NAMALWA (cell line): Measurements from ENCODE around the gene TP53BP1.
"Not testable (repeated sequence)": the region's sequence is repeated elsewhere in the genome, so short reads cannot be mapped to it uniquely, and the experiment has no call there.

Experiments
- DNase-seq: peaks from one replicate; pipeline ENCODE4 v3.0.0-alpha.2; 2015; ENCODE audit warnings: low spot score

Gene TP53BP1

GRCh38 chr15:43492673-43493601 lies at the start of gene TP53BP1:
TP53BP1 (minus strand) TSS chr15:43493156; CDS start chr15:43493043, 113 bp downstream.
- peak; percentile 98 for DNase-seq

- DNase-seq: no peak
Measured at GRCh38 chr15:43541785-43542184, 48.8 kb upstream of the TP53BP1 start.

- DNase-seq: no peak
Measured at GRCh38 chr15:43538091-43538490, 45.1 kb upstream of the TP53BP1 start.

GRCh38 chr15:43534897-43535296 lies 41.9 kb upstream of the TP53BP1 start:
- no peak for DNase-seq

GRCh38 chr15:43532826-43533225 lies 39.9 kb upstream of the TP53BP1 start:
- DNase-seq: not testable (repeated sequence)

- DNase-seq: no peak
Measured at GRCh38 chr15:43531018-43531670, 38.2 kb upstream of the TP53BP1 start.

GRCh38 chr15:43529587-43530345 lies 36.8 kb upstream of the TP53BP1 start:
- no peak for DNase-seq

GRCh38 chr15:43529141-43529540 lies 36.2 kb upstream of the TP53BP1 start:
- DNase-seq: no peak

GRCh38 chr15:43528542-43529007 lies 35.6 kb upstream of the TP53BP1 start:
- no peak for DNase-seq

GRCh38 chr15:43527802-43528541 lies 35.0 kb upstream of the TP53BP1 start:
- DNase-seq: no peak

- no peak for DNase-seq
Measured at GRCh38 chr15:43527016-43527801, 34.3 kb upstream of the TP53BP1 start.

GRCh38 chr15:43526261-43526930 lies 33.4 kb upstream of the TP53BP1 start:
- no peak for DNase-seq

GRCh38 chr15:43525131-43525530 lies 32.2 kb upstream of the TP53BP1 start:
- no peak for DNase-seq

GRCh38 chr15:43524254-43524845 lies 31.4 kb upstream of the TP53BP1 start:
- DNase-seq: peak; percentile 41

GRCh38 chr15:43523646-43524045 lies 30.7 kb upstream of the TP53BP1 start:
- no peak for DNase-seq

- DNase-seq: no peak
Measured at GRCh38 chr15:43522247-43522646, 29.3 kb upstream of the TP53BP1 start.

GRCh38 chr15:43521419-43521818 lies 28.5 kb upstream of the TP53BP1 start:
- DNase-seq: no peak

GRCh38 chr15:43520138-43520537 lies 27.2 kb upstream of the TP53BP1 start:
- DNase-seq: no peak

- peak; percentile 49 for DNase-seq
Measured at GRCh38 chr15:43519196-43519595, 26.2 kb upstream of the TP53BP1 start.
